GM12874 (cell line): ENCODE data around the gene LRPAP1.

ENCODE experiments used
- TF ChIP-seq, protein P1 (sequence below): IDR thresholded peaks from 2 replicates; pipeline ENCODE4 v1.5.1; 2011; ENCODE audit warnings: low read depth, mild to moderate bottlenecking, control low read depth, low read length, moderate library complexity; ENCODE audit not compliant: insufficient read depth

Gene LRPAP1

DNA sequence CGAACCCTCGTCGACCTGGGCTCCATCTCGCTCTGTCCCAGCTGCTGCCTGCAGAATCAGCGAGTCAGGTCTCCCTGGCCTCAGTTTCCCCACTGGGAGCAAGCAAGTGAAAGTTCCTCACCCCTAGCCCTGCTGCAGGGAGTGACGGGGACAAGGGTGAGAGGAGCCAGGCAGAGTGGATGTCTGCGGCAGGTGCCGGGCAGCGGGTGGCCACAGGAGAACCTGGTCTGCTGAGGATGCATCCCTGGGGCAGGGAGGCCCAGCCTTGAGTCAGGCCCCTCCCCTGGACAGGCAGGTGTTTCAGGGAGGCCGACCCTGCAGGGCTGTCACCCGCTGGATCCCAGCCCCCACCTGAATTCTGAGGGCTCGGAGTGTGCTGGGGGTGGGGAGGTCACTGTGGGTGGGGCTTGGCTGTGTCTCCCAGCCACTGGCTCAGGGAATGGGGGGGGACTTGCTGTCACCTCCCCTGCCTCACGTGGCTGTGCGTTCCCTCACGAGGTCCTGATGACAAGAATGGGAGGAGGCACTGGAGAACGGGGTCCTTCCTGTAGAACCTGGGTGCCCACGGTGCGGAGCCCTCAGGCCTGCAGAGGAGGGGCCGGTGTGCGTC, 33.2 kb downstream of the LRPAP1 start:
- TF ChIP-seq, protein P1, sequence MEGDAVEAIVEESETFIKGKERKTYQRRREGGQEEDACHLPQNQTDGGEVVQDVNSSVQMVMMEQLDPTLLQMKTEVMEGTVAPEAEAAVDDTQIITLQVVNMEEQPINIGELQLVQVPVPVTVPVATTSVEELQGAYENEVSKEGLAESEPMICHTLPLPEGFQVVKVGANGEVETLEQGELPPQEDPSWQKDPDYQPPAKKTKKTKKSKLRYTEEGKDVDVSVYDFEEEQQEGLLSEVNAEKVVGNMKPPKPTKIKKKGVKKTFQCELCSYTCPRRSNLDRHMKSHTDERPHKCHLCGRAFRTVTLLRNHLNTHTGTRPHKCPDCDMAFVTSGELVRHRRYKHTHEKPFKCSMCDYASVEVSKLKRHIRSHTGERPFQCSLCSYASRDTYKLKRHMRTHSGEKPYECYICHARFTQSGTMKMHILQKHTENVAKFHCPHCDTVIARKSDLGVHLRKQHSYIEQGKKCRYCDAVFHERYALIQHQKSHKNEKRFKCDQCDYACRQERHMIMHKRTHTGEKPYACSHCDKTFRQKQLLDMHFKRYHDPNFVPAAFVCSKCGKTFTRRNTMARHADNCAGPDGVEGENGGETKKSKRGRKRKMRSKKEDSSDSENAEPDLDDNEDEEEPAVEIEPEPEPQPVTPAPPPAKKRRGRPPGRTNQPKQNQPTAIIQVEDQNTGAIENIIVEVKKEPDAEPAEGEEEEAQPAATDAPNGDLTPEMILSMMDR = no peak

DNA sequence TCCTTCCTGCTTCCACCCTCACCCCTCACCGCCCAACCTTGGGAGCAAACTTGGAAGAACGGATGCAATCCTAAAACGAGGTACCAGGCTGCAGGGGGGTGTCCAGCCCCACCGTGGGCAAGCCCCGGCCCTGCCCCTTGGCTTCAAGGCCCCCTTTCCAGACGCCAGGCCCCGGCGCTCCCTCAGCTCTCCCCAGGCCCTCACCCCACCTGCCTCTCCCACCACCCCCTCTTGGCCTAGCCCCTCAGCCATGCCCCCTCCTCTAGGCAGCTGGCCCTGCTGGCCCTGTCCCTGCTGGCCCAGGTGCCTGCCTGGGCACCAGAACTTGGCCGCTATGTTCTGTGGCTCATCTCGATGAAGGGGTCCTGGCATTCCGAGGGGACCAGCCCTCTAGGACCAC, 33.8 kb downstream of the LRPAP1 start:
- TF ChIP-seq, protein P1 = no peak

DNA sequence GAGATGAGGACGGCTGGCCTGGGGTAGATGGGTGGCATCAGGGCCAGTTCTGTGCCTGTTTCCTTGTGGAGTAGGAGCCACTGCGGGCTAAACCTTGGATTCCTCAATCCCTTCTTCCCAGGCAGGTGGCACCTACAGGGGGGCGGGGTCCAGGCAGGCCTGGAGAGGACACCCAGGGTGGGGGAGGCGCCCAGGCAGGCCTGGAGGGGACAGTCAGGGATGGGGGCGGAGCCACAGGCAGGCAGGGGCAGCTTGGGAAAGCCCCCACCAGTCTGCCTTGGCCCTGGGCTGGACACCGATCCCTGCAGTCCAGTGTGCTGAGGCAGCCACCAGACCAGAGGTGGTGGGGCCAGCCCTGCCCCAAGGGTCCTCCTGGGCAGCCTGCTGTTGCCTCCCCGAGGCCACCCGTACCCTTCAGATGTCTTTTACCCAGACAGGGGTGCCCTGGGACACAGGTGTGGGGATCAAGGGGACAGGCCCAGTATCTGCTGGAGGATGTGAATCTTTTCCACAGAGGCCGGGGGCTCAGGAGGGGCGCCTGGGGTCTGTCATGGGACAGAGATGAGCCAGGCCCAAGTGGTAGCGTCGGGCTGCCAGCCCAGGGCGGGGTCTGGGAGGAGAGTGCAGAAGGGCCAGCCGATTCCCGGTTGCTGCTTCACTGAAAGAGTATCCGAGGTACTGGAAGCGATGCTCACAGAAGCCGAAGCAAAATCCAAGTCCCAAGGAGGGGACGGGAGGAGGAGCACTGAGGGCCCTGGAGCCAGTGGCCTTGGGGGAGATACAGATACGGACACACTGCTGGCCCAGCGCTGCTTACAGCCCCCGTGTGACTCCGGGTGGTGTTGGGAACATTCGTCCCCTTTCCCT, 34.5 kb downstream of the LRPAP1 start:
- TF ChIP-seq, protein P1 = no peak

GRCh38 chr4:3497095-3497494, 35.1 kb downstream of the LRPAP1 start:
- TF ChIP-seq, protein P1 = no peak

GRCh38 chr4:3496021-3496420, 36.2 kb downstream of the LRPAP1 start:
- TF ChIP-seq, protein P1 = no peak

GRCh38 chr4:3495204-3495975, 36.8 kb downstream of the LRPAP1 start:
- TF ChIP-seq, protein P1 = no peak

DNA sequence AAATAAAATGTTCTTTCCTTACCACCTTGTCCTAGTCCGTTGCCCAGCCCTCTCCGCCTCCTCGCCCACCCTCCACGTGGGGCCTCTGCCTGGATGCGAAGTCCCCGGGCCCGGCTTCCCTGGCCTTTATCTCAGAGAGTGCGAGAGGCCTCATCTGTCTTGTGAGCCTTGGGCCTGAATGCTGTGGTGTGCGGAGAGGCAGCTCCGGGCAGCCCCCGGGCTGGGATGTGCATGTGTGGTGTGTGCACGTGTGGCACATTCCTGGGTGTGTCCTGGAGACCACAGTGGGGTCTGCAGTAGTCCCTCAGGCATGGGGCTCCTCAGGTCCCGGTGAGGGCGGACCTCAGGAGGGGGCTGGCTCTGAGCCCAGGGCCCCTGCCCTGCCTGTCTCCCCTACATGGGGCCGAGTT, 37.8 kb downstream of the LRPAP1 start:
- TF ChIP-seq, protein P1 = no peak
